Psoas muscle (tissue), 8 donors: ENCODE data around the gene CCDC54. TPM values are rescaled to one million over a fixed set of nuclear protein-coding genes. Genes with fewer than 3 reads are reported as not detected.

ENCODE experiments used
- ATAC-seq, 4 donors: fragments of 200-7000 bp; cut with Tn5 transposase; one replicate each; pipeline ENCODE4 v1.9.1; 2020; ENCODE audit warnings: moderate library complexity in 3 of 4, mild to moderate bottlenecking in 2 of 4
- DNase-seq, 2 donors: peaks; one replicate each; pipeline ENCODE4 v3.0.0-alpha.2; 2020
- H3K27ac ChIP-seq: fragments of 200-600 bp; one replicate; pipeline ENCODE4 v1.8.0; 2022
- H3K27me3 ChIP-seq, 3 donors: fragments of 200-600 bp in 1 of 3; one replicate each; pipeline versions ENCODE4 v1.6.1 to v1.8.0; 2013 to 2022; ENCODE audit warnings: low read length in 2 of 3, mild to moderate bottlenecking in 2 of 3, moderate library complexity in 1 of 3; ENCODE audit not compliant: insufficient read depth in 3 of 3
- H3K36me3 ChIP-seq, 2 donors: fragments of 200-600 bp in 1 of 2; one replicate each; pipeline versions ENCODE4 v1.6.1 to v1.8.0; 2013 to 2022; ENCODE audit warnings: low read depth in 1 of 2, mild to moderate bottlenecking in 1 of 2, moderate library complexity in 1 of 2; ENCODE audit not compliant: insufficient read depth in 1 of 2
- H3K4me1 ChIP-seq: fragments of 200-600 bp; one replicate; pipeline ENCODE4 v1.8.0; 2022
- H3K4me3 ChIP-seq: fragments of 200-600 bp; one replicate; pipeline ENCODE4 v1.8.0; 2022; ENCODE audit warnings: mild to moderate bottlenecking
- H3K9me3 ChIP-seq: fragments of 200-600 bp; one replicate; pipeline ENCODE4 v1.8.0; 2022
- WGBS, 3 donors: extraction: QIAGEN DNeasy Blood & Tissue Kit; methylation state at CpG; one replicate each; pipeline versions ENCODE4 v1.1.6 to v1.1.7; 2013; 5-methylcytosine and 5-hydroxymethylcytosine counted together
- intact Hi-C, 2 donors: fragments of 100-400 bp; cut with DNase I; formaldehyde crosslinking; loops; one replicate each; pipeline versions ENCODE4 v1.11.0 to v1.14.2; 2022
- polyA plus RNA-seq, 3 donors: library from polyadenylated mRNA; stranded (reverse); fragments of 200-250 nt; gene quantifications; one replicate each; pipeline ENCODE4 v1.2.3, GENCODE V29; 2013
- total RNA-seq, 4 donors: library from RNA; stranded (reverse); fragmentation: NEBNext Ultra II Directional in 2 of 4; extraction: Animal tissue kit (Norgen Biotek cat#: 25700) in 2 of 4; gene quantifications; one replicate each; pipeline versions ENCODE4 v1.2.1 to v1.2.4, GENCODE V29; 2021 to 2023
- TF ChIP-seq, protein P1 (sequence below): fragments of 200-600 bp; IDR thresholded peaks from one replicate; pipeline ENCODE4 v1.8.0; 2022; ENCODE audit warnings: antibody characterized with exemption
- donor health status: healthy with polysubstance abuse.
- donor health status: DM: no; HTN: no; CAD: no; lungs with moderate emphysema.
- donor health status: Bipolar disorder and iron deficiency.
- donor health status: healthy.
- donor health status: DM: yes; HTN: yes; CAD: no.
- donor health status: DM: no; HTN: no; CAD: no.
- donor health status: DM: no; HTN: no; CAD: no.
- donor health status: DM: yes; HTN: yes; CAD: no.

The CCDC54 gene
- total and polyA plus RNA-seq, 7 donors = not detected

DNA sequence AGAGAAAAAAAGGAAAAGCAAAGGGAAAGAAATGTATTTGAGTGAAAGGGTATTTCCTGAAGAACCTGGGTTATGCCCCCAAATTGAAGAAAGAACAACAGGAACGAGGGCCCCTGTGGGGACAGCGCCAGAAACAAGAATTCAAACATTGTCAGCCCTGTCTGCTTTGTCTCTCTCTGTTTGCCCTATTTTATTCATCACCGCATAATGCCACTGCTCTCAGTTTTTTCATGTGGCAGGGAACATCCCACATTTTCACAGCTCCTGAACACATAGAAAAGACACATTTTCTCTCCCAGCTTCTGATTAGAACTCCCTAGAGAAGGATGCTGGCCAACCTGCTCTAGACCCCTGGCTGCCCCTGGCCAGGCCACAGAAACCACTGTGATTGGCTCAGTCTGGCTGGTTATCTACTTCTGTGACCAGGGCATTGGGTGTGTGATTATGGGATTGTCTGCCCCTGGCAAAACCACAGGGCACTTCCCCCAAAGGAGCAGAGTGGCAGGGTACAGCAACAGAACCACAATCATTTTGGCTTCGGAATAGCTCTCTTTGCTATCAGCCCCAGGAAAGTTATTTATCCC lies 31.3 kb upstream of the CCDC54 start:
- ATAC-seq (no peak), DNase-seq (no peak)
- no peaks in the 10 kb centered on the region for H3K4me1 ChIP-seq
- intact Hi-C loops = no loop called here
- no peaks in the 10 kb centered on the region for H3K27me3 ChIP-seq
- no peaks in the 10 kb centered on the region for H3K9me3 ChIP-seq
- no peaks in the 10 kb centered on the region for H3K36me3 ChIP-seq
- WGBS, 3 donors = 72 to 77% (median 75%) methylated on average over 4 of the region's 4 CpGs
- TF ChIP-seq, protein P1, sequence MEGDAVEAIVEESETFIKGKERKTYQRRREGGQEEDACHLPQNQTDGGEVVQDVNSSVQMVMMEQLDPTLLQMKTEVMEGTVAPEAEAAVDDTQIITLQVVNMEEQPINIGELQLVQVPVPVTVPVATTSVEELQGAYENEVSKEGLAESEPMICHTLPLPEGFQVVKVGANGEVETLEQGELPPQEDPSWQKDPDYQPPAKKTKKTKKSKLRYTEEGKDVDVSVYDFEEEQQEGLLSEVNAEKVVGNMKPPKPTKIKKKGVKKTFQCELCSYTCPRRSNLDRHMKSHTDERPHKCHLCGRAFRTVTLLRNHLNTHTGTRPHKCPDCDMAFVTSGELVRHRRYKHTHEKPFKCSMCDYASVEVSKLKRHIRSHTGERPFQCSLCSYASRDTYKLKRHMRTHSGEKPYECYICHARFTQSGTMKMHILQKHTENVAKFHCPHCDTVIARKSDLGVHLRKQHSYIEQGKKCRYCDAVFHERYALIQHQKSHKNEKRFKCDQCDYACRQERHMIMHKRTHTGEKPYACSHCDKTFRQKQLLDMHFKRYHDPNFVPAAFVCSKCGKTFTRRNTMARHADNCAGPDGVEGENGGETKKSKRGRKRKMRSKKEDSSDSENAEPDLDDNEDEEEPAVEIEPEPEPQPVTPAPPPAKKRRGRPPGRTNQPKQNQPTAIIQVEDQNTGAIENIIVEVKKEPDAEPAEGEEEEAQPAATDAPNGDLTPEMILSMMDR = no peak
- no peak overlapping the region for H3K27ac ChIP-seq
- no peak overlapping the region for H3K4me3 ChIP-seq

- Histone ChIP-seq H3K9me3 (no peaks in the 10 kb centered on the region), H3K27ac (no peak overlapping the region), H3K4me3 (no peak overlapping the region), H3K27me3 (no peaks in the 10 kb centered on the region), H3K36me3 (no peaks in the 10 kb centered on the region), H3K4me1 (no peaks in the 10 kb centered on the region)
- ATAC-seq = no peak
- 68 to 86% (median 78%) methylated on average over 2 of the region's 2 CpGs for WGBS, 3 donors
- intact Hi-C loops = no loop called here
- TF ChIP-seq, protein P1 = no peak
- no peak for DNase-seq
Measured at GRCh38 chr3:107346564-107346963, 30.7 kb upstream of the CCDC54 start.

DNA sequence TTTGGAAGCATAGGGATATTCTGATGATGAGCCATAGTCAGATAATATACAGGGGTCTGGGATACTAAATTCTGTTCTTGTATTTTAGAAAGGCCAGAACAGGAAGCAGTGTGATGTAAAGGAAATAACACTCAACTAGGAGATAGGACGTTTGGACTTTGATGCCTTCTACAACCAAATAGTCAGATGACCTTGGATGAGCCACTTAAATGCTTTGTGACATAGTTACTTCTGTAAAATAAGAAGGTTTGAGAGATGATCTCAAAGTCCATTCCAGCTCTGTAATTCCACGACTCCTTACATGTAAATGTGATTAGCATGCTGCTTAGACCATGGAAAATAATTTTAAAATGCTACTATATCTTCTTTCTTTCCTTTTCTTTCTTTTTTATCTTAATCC lies 29.5 kb upstream of the CCDC54 start:
- Histone ChIP-seq H3K4me3 (no peak overlapping the region), H3K4me1 (no peaks in the 10 kb centered on the region), H3K9me3 (no peaks in the 10 kb centered on the region), H3K27ac (no peak overlapping the region), H3K36me3 (no peaks in the 10 kb centered on the region), H3K27me3 (no peaks in the 10 kb centered on the region)
- intact Hi-C loops = no loop called here
- TF ChIP-seq, protein P1 = no peak
- ATAC-seq (no peak), DNase-seq (no peak)
- 23 to 34% (median 25%) methylated on average over 2 of the region's 2 CpGs for WGBS, 3 donors

GRCh38 chr3:107356706-107357105 lies 20.5 kb upstream of the CCDC54 start:
- DNase-seq (no peak), ATAC-seq (no peak)
- no peaks in the 10 kb centered on the region for H3K27me3 ChIP-seq
- H3K4me3 ChIP-seq = no peak overlapping the region
- H3K36me3 ChIP-seq = no peaks in the 10 kb centered on the region
- H3K9me3 ChIP-seq = no peaks in the 10 kb centered on the region
- H3K4me1 ChIP-seq = no peaks in the 10 kb centered on the region
- H3K27ac ChIP-seq = no peak overlapping the region
- intact Hi-C loops = no loop called here
- TF ChIP-seq, protein P1 = no peak
- 90 to 96% (median 94%) methylated on average over 2 of the region's 2 CpGs for WGBS, 3 donors

DNA sequence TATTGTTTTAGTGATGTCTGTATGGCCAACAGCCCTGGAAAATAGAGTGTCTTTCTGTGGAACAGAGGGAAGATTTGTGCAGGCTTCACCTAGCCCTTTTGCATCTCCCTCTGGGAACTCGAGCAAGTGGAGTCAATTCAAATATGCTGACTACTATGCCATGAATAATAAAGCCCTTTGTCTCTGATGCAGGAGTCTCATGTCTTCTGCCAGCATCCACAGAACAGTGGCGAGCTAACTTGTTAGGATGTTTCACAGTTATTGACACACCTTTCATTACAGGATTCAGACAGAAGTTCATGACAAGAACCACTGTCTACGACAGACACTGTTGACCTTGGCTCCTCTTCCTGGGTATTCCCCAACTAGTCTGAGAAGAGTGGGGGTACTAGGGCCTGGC lies 15.6 kb upstream of the CCDC54 start:
- H3K27me3 ChIP-seq = no peaks in the 10 kb centered on the region
- no peak for ATAC-seq
- no peak overlapping the region for H3K4me3 ChIP-seq
- TF ChIP-seq, protein P1 = no peak
- no peak for DNase-seq
- H3K27ac ChIP-seq = no peak overlapping the region
- no peaks in the 10 kb centered on the region for H3K36me3 ChIP-seq
- H3K9me3 ChIP-seq = no peaks in the 10 kb centered on the region
- intact Hi-C loops = no loop called here
- 74 to 87% (median 84%) methylated on average over 3 of the region's 3 CpGs for WGBS, 3 donors
- H3K4me1 ChIP-seq = no peaks in the 10 kb centered on the region
